ENCODE data around the gene ZBTB16.
A peak's percentile ranks its signal among the peaks of the same experiment; 100 is the strongest.

The ZBTB16 gene

DNA sequence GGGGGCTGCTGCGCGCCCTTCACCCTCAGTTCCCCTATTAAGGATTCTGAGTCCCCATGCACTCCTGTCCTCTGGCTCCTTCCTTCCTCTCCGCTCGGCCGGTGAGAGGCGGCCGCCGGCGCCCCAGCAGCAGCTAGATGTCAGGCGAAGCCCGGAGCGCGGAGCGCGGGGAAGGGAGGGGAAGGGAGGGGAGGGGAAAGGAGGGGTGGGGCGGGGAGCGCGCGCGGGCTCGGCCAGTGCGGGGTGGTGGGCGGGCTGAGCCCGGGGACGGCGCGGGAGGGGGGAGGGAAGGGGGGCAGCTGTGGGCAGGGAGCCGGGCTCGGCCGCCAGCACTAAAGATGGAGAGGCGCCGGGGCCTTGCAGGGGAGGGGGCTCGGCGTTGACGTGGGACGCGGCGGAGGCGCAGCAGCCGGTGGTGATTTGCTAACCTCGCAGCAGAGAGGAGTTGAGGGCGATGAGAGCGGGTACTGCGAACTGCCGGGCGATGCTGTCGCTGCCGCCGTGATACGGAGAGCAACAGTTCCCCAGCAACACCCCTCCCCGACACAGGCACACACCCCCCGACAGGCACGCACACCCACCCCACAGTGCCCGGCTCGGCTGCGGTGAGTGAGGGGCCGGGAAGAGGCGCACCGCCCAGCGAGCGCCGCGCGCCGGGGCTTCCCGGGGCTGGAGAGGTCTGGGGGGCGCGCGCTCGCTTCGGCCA is at the start of gene ZBTB16:
Gene ZBTB16 (plus strand): TSS at position 434 of the 706 bp plus-strand sequence. CDS start 3,590 bp downstream, outside the sequence.
- peak; percentile 77 for DNase-seq

DNA sequence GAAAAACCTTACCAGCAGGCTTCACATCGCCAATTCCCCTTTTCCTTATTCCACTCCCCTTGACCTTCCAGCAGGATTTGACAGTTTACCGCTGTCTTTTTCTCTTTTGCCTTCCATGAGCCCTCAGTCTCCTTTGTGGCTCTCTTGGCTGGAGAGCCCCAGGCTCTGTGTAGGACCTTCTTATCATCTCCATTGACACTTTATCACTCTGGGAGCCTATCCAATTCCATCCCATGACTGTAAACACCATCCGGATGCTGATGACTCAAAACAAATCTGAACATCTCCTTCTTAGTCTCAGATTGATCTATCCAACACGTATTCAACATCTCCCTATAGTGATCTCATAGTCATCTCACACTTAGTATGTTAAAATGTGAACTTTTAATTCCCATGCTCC is 48.6 kb upstream of the ZBTB16 start:
- DNase-seq: no peak

GRCh38 chr11:114011443-114011842 is 48.1 kb upstream of the ZBTB16 start:
- DNase-seq: no peak

GRCh38 chr11:114015117-114015516 is 44.4 kb upstream of the ZBTB16 start:
- DNase-seq: no peak

- DNase-seq: no peak
Observed at GRCh38 chr11:114016986-114017385, 42.5 kb upstream of the ZBTB16 start.

DNA sequence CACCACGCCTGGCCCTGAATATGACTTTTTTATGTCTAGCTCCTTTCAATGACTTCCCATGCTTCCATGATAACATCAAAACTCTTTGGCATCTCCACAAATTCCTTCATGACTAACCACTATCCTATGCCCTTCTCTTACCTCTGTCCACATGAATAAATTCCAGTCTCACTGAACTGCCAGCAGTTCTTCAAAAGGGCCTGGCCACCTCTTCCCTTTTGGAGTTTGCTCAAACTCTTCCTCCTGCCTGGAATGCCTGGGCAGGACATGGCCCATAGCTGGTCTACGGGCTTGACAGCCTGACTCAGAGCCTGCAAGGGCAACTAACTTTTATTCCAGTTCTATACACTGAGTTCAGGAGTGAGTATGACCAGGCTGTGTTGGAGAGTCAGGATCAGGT is 41.8 kb upstream of the ZBTB16 start:
- no peak for DNase-seq

- no peak for DNase-seq
Observed at GRCh38 chr11:114019046-114019445, 40.5 kb upstream of the ZBTB16 start.

GRCh38 chr11:114019574-114019973 is 39.9 kb upstream of the ZBTB16 start:
- DNase-seq: no peak

DNA sequence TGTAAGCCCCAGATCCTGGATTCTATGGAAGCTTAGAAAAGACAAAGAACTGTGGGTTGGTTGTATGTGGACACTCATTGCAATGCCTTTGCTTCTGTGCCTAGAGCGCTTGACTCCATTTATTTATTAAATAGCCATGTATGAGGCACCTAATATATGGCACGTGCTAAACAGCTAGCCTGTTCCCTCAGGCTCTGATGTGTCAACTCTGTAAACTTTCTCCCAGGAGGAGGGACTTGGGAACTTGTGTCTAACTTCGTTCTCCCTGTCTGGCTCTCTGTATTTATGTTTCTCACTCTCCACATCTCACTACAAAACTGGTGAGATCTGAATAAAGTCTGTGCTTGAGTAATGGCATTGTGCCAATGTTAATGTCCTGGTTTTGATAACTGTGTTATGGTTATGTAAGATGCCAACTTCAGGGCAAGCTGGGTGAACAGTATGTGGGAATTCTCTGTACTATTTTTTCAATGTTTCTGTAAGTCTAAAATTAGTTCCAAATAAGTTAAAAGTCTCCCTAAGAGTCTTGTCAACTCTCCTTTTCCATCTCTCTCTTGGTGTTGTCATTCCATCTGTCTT is 34.1 kb upstream of the ZBTB16 start:
- DNase-seq: no peak

DNA sequence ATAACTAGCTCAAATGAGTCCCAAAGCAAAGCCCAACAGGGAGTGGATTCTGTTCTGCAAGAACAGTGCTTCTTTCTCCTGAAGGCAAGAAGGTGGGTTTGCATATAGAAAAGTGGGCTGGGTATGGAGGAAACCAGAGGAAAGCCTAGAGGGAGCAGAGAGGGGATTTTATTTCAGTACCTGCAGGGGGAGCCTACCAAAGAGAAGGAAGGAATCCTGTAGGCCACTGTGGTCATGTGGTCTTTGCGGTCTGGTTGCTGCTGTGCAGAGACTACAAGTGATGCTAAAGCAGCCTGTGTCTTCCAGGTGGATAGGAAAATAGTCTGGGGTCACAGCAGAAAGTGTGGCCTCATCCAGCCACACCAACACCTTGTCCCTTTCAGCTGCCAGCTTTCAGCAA is 33.2 kb upstream of the ZBTB16 start:
- DNase-seq: no peak

DNA sequence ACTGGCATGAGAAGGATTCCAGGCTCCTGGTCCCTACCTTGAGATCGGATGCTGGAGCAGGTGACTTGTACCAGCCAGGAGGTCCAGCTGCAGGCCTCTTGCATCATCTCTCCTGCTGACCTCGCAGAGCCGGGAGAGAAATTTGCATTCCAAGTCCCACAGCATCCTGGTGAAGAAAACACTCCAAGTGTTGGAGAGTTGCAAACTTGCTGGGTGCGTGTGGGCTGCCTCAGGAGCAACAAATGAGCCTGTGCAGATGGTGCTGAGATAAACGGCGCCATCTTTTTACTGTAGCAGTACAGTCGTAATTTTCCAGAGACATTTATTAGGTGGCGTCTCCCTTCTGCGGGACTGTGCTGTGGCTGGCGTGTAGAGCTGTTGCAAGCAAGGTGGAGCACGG is 32.1 kb upstream of the ZBTB16 start:
- no peak for DNase-seq

DNA sequence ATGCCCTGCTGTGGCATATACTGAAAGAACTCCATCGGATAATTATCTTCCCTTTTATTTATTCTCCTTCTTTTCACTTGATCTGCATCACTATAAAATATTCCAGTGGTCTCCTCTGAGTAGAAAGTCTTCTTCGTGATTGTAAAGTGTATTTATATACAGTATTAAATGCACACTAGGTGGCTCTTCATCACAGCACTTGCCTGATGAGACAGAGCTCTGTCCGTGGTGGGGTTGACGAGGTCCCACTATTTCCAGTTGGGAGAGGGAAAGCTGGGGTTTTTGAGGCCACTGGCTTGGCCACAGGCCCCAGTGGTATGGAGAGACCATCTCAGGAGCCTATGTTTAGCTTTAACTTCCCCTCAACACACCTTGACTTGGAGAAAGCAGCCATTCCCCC is 31.6 kb upstream of the ZBTB16 start:
- DNase-seq: no peak

GRCh38 chr11:114031246-114031966 is 28.1 kb upstream of the ZBTB16 start:
- no peak for DNase-seq

DNA sequence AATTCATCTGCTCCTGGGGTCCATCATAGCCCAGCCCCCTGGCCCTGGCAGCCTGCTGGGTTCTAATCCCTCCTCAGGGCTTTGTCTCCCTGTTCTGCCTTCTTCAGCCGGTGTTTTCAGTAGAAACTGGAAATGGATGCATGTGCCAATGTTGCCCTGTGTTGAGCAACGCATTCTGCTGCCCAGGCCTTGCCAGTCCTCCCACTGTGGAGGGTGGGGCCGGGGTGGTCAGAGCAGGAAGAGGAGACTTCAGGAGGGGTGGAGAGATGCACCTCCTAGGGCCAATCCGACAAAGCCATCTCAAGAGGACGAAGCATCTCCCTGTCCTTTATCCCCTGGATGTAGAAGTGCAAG is 27.6 kb upstream of the ZBTB16 start:
- DNase-seq: no peak

DNA sequence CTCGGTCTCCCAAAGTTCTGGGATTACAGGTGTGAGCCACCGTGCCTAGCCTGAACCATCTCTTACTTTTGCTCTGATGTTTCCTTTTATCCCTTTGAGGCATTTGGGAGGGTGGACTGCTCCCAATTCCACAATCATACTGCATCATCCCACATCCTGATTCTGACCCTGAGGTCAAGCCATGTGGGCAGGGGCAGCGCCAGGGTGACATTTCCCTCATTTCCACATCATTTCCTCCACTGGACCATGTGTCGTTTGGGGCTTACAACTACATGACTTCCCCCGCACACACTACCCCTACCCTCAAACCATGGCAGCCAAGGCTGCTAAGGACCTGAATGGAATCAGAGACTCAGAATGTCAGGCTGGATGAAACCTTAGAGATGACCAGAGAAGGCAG is 26.4 kb upstream of the ZBTB16 start:
- DNase-seq: no peak

- DNase-seq: no peak
Observed at GRCh38 chr11:114033572-114033971, 25.9 kb upstream of the ZBTB16 start.

DNA sequence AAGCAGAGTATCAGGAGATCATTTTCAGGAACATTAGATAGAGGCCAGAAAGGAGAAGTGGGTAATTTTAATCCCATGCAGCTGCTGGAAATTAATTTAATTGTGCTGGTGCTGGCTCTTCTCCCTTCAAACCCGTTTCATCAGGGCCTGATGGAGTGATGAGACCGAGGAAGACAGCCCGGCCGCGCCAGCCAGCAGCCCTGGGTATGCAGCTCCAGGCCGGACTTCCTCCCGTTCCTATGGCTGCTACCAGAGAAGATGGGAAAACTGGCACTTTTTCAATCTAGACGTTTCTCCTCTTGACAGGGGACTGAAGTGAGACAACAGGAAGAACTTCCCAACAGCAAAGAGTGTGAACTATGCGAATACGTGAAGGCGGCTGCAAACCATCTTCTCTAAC is 24.6 kb upstream of the ZBTB16 start:
- DNase-seq: no peak

DNA sequence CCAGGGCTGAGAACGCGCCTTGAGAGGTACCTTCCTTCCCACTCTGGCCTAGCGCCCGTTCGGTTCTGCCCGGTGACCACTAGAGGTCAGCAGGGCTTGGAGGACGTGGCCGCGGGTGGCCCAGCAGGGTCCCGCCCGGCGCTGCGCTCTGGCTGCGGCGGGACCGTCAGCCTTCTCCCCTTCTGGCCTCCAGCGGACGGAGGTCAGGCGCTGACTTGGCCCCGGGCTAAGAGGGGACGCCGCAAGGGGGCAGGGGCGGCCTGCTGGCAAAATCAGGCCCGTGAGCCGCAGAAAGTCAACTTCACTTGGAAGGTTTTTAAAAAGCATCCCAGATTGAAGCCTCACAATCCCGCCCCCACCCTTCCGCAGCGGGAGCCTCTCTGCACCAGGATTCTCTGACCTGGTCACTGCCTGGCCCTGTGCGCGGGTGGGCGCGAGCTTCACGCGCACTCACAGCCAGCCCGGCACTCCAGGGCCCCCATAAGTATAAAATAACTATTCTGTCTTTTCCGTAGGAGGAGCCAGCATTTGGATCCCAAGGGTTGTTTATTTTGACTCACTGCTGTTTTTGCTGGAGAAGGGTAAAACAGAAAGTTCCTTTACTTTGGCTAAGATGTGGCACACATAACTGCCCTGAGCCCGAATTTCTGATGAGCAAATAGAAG is 23.2 kb upstream of the ZBTB16 start:
- peak; percentile 62 for DNase-seq

- no peak for DNase-seq
Observed at GRCh38 chr11:114036958-114037357, 22.6 kb upstream of the ZBTB16 start.

DNA sequence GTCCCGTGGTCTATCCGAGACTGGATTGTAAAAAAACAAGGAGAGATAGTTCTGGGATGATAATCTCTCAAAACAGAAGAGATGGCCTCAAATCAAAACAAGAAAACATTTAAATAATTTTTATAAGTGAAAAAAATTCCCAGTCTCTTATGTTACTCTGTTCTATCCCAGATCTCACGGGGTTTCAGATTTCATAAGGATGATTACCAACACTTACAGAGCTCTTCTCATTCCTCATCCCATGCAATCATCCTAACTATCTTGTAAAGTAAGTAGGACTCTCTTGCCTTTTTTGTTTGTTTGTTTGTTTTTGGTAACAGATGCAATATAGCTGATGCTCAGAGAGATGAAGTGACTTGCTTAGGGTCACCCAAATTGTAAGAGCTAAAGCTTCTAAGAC is 20.0 kb upstream of the ZBTB16 start:
- DNase-seq: no peak

GRCh38 chr11:114040706-114041211 is 18.8 kb upstream of the ZBTB16 start:
- DNase-seq: no peak

- no peak for DNase-seq
Observed at GRCh38 chr11:114042234-114042633, 17.3 kb upstream of the ZBTB16 start.

- DNase-seq: no peak
Observed at GRCh38 chr11:114044042-114044871, 15.3 kb upstream of the ZBTB16 start.

Measured in CD4-positive, alpha-beta T cell treated with Interleukin-15 for 1 hour (primary cell).